ENCODE measurements around the gene PMP22.
"Not testable (repeated sequence)": the region's sequence is repeated elsewhere in the genome, so short reads cannot be mapped to it uniquely, and the experiment has no call there.

PMP22 gene

DNA sequence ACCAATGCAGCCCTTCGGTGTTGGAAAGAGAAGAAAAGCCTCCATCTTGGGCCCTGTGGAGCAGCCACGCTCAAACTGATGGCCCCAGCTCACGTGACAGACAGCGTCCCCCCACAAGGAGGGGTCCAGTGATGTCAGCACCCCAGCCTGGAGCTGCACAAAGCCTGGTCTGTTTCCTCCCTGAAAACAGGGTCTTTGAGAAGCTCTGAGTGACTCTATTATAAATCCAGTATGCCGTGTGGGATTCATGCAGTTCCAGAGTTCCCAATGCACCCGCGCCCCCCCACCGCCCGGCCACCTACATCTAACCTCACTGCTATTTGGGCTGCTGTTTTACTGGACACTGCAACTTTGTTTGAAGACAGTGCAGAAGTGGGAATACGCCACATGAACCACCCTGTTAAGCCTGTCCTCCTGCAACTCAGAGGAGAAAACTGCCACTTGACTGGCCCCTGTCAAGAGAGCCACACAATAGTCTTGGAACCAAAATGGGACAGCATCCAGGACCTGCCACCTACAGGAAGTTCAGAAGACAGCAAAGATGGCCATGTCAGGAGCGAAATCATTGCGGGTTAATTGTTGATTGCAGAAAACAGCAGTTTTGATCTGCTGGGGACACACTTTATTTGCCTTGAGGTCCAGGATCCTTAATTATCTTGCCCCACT lies 33.1 kb downstream of the PMP22 start:
- DNase-seq (ENCODE audit: extremely low spot score, insufficient read length, low read depth) (no peak), FAIRE-seq (no peak)

DNA sequence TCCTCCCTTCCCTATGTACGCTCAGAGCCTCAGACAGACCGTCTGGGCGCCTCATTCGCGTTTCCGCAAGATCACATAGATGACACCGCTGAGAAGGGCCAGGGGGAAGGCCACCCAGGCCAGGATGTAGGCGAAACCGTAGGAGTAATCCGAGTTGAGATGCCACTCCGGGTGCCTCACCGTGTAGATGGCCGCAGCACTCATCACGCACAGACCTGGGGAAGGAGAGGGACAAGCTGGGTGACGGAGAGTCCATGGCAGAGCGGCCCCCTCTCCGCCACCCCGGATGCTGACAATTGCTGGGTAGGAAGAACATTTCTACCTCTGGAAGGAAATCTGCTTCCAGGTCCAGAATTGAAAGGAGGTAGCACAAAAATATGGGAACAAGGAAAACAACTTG lies 34.3 kb downstream of the PMP22 start:
- FAIRE-seq (no peak), DNase-seq (ENCODE audit: extremely low spot score, insufficient read length, low read depth) (no peak)

DNA sequence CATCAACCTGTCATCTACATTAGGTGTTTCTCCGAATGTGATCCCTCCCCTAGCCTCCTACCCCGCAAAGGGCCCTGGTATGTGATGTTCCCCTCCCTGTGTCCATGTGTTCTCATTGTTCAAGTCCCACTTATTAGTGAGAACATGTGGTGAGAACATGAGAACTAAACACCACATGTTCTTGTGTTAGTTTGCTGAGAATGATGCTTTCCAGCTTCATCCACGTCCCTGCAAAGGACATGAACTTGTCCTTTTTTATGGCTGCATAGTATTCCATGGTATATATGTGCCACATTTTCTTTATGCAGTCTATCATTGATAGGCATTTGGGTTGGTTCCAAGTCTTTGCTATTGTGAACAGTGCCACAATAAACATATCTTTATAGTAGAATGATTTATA lies 43.3 kb downstream of the PMP22 start:
- not testable (repeated sequence) for FAIRE-seq; DNase-seq (ENCODE audit: extremely low spot score, insufficient read length, low read depth)

DNA sequence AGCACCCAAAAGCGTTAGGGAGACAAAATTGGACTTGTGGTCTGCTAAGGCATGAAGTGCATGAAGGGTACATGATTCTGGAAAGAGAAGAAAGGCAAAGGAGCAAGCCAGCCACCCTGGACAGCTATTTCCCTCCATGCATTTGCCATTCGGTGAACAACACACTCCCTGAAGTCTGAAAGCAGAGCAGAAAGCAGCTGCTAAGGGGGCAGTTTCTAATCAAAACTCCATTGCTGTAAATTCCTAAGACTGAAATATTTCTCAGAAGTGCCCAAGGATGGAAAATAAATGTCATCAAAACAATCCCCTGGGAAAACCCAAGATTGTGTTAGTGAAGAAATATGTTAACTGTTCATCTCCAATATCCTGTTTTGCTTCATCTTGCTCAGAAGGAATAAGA lies 44.3 kb downstream of the PMP22 start:
- no peak for DNase-seq (ENCODE audit: extremely low spot score, insufficient read length, low read depth)
- FAIRE-seq: no peak

- DNase-seq (ENCODE audit: extremely low spot score, insufficient read length, low read depth): no peak
- no peak for FAIRE-seq
Observed at GRCh38 chr17:15216481-15216880, 48.6 kb downstream of the PMP22 start.

DNA sequence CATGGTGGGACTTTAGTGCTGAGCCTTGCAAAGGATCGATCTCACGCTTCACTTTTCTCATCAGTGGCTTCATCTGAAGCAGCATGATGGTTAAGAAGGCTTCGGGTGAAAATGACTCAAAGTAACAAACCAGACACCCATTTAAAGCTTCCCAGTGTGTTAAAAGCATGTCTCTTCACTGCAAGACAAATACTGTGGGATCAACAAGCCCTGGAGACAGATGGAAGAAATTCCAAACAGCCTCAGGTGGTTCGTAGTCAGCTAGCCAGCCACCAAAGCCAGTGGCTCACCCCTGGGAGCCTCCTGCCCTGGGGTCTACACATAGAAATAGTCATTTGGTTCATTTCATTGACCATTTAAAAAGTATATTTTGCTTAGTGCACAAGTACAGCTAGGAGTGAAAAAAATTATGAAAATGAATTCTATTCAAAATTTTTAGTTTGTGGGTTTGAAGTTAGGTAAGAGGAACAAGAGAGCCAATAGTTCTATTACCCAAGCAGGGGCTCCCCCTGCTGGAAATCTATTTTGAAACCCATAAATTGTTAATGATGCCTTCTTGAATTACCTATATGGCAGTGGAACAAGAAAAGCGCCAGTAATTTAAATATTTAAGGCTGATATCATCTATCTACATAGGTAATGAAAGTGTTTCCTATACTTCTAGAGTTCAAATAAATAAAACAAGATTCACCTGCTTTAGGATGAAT lies 51.6 kb downstream of the PMP22 start:
- DNase-seq (ENCODE audit: extremely low spot score, insufficient read length, low read depth): no peak
- FAIRE-seq: no peak

- no peak for FAIRE-seq
Observed at GRCh38 chr17:15210247-15210646, 54.9 kb downstream of the PMP22 start.

DNA sequence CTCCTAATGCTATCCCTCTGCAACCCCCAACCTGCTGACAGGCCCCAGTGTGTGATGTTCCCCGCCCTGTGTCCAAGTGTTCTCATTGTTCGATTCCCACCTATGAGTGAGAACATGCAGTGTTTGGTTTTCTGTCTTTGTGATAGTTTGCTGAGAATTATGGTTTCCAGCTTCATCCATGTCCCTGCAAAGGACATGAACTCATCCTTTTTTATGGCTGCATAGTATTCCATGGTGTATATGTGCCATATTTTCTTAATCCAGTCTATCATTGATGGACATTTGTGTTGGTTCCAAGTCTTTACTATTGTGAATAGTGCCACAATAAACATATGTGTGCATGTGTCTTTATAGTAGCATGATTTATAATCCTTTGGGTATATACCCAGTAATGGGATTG lies 62.1 kb downstream of the PMP22 start:
- not testable (repeated sequence) for DNase-seq (ENCODE audit: extremely low spot score, insufficient read length, low read depth); FAIRE-seq

More at GRCh38 chr17:15210247-15210646, 54.9 kb downstream of the PMP22 start:
- DNase-seq (ENCODE audit: extremely low spot score, insufficient read length, low read depth): no peak

DNA sequence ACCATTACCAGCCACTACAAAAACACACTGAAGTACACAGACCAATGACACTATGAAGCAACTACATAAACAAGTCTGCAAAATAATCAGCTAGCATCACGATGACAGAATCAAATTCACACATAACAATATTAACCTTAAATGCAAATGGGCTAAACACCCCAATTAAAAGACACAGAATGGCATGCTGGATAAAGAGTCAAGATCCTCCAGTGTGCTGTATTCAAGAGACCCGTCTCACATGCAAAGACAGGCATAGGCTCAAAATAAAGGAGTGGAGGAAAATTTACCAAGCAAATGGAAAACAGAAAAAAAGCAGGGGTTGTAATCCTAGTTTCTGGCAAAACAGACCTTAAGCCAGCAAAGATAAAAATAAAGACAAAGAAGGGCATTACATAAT lies 64.6 kb downstream of the PMP22 start:
- DNase-seq (ENCODE audit: extremely low spot score, insufficient read length, low read depth); FAIRE-seq: not testable (repeated sequence)

DNA sequence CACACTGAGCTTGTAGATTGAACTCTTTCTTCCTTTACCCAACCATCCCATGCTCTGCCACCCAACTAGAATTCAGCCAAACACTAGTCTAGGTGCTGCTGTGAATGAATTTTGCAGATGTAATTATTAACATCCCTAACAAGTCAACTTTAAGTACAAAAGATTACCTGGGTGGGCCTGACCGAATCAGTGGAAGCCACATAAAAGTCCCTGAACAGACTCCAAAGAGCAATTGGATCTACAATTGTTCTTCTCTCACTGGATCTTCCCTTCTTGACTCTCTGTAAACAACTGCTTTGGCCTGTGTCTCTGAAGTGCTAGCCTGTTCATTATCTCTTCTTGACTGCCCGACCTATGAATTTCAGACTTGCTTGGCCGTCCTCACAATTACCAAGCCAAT lies 67.9 kb downstream of the PMP22 start:
- no peak for DNase-seq (ENCODE audit: extremely low spot score, insufficient read length, low read depth)
- FAIRE-seq: no peak

DNA sequence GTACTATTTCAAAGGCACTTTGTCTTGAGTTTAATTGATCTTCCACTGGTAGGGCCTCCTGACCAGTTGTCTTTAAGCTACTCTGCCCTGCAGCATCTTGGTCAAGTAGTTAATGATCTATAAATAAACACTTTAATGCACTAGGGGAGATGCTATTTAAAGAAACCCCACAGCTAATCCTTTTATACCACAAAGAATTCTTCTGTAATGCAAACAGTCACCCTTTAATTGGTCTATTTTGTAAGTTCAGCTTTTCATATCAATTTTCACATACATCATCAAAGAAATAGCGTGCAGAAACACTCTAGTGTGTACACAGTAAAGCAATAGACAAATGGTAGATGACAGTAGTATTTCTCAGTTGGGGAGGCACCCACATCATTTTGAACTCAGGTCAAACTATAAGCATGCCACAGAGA lies 70.3 kb downstream of the PMP22 start:
- no peak for DNase-seq (ENCODE audit: extremely low spot score, insufficient read length, low read depth)

DNA sequence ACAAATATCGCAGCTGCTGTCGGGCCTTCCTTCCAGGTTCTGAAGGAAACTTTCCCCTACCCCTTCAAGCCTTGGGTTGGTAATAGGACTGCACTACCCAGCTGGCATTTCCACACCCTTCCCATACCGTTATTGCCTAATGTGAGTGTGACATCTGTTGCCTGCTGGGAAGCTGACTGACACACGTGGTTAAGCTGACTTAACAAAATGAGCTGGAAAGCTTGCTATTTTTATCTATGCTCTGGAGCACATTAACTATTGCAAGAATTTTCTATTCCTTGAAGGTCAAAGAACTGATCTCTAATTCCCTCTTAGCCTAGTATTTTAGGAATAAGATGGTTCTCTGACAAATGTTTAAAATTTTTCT lies 79.5 kb downstream of the PMP22 start:
- DNase-seq (ENCODE audit: extremely low spot score, insufficient read length, low read depth) (no peak), FAIRE-seq (no peak)

More for the DNA sequence above, 70.3 kb downstream of the PMP22 start:
- no peak for FAIRE-seq

DNA sequence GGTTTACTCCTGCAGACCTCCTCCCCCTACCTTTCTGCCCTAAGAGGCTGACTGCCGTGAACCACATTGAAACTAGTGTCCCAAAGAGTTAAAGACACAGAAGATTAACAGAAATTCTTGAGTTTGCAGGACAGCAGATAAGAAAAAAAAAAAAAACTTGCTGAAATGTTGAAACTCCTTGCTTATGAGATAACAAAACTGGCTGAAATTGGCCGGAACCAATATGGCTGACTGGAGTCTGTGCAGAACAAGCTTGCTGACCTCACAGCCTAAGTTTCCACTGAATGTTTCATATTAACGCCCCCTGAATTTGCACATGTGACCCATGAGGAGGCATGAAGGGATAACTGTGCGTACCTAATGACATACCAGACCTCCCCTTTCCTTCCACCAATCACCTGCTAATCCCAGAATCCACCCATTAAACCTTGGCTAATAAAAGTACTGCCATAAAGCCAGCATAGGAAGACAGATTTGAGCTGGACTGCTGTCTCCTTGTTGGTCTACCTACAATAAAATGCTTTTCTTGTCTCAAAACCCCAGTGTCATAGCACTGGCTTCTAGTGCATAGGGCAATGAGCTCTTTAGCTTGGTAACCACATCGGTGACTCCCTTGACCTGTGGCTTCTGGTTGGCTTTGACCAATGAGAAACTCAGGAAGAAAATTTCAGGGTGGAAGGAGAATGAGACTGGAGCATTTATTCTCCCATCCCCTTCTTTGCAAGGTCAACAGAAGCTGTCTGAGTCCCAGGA lies 80.1 kb downstream of the PMP22 start:
- FAIRE-seq (no peak), DNase-seq (ENCODE audit: extremely low spot score, insufficient read length, low read depth) (no peak)

DNA sequence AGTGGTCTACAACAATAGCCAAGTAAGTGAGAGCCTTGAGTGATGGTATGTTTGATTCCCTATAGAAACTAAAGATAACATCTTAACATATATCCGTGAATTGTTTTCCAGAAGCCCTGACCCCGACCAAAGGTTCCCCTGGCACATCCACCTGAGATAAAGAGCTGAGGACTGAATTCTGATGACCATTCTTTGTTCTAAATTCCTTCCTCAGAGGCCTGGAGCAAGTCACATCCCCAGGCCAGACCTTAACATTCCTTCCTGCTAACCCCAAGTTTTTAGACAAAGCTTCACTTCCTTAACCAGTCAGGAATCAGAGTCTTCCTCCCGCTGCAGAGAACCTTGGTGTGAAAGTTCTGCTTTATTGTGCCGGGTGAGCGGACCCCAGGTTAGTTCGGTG lies 83.3 kb downstream of the PMP22 start:
- no peak for DNase-seq (ENCODE audit: extremely low spot score, insufficient read length, low read depth)
- no peak for FAIRE-seq

- DNase-seq (ENCODE audit: extremely low spot score, insufficient read length, low read depth) (no peak), FAIRE-seq (no peak)
Observed at GRCh38 chr17:15181333-15181732, 83.8 kb downstream of the PMP22 start.

DNA sequence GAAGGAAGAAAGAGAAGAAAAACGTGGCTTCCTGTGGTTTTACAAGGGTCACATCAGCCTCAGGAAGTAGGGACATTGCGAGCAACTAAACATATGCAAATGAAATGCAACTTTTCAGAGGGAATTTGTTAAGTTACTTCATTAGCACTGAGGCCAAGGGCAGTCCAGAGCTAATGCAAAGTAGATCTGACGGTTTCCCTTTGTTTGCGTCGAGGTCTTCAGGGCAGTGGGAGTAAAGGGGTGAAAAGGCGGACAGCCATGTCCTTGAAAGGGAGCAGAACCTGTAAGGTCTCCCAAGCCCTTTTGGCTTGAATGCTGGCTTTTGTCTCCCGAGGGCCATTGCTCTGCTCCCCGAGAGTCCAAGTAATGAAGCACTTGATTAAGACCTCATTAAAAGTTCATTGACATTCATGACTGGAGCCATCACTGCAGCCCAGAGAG lies 85.0 kb downstream of the PMP22 start:
- no peak for FAIRE-seq
- no peak for DNase-seq (ENCODE audit: extremely low spot score, insufficient read length, low read depth)
